NOMO-1 treated with DMSO at 0.1 percent for 48 hours (cell line): Measurements from ENCODE around the gene C2orf80.
"Not testable (repeated sequence)": the region's sequence is repeated elsewhere in the genome, so short reads cannot be mapped to it uniquely, and the experiment has no call there.

Source experiments
- DNase-seq: peaks from one replicate; lab custom pipeline; 2025; ENCODE audit not compliant: unreplicated experiment; lab: John Stamatoyannopoulos, UW

C2orf80 gene

GRCh38 chr2:208135794-208136715 is 53.8 kb downstream of the C2orf80 start:
- no peak for DNase-seq

DNA sequence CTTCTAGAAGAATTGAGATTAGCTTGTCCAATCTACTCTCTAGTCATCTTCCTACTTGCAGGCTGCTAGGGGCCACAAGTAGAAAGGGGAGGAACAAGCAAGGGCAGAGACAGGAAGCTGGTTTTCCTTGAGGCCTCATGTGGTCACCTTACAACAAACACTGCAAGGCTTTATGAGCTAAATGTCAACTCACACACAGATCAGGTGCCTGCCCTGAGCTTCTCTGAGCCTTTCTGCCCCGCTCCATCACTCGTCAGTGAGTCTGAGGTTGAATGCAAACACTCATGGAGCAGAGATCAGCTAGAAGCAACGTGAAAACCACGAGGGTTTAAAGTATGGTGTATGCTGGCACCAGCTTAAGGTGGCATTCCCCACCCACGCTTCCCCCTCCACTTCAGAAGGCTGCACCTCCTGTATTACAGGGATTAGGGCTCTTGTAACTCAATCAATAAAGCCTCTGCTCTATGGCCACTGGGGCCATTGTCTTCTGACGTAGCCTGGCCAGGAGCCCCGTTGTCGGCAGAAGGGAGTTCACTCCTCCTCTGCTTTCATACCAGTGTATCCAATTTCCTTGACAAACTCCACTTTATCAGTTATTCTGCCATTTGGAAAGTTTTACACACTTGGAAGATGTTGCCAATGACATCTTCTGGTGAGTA is 54.8 kb downstream of the C2orf80 start:
- DNase-seq = peak; percentile 63

- no peak for DNase-seq
Measured at GRCh38 chr2:208130712-208131110, 59.1 kb downstream of the C2orf80 start.

DNA sequence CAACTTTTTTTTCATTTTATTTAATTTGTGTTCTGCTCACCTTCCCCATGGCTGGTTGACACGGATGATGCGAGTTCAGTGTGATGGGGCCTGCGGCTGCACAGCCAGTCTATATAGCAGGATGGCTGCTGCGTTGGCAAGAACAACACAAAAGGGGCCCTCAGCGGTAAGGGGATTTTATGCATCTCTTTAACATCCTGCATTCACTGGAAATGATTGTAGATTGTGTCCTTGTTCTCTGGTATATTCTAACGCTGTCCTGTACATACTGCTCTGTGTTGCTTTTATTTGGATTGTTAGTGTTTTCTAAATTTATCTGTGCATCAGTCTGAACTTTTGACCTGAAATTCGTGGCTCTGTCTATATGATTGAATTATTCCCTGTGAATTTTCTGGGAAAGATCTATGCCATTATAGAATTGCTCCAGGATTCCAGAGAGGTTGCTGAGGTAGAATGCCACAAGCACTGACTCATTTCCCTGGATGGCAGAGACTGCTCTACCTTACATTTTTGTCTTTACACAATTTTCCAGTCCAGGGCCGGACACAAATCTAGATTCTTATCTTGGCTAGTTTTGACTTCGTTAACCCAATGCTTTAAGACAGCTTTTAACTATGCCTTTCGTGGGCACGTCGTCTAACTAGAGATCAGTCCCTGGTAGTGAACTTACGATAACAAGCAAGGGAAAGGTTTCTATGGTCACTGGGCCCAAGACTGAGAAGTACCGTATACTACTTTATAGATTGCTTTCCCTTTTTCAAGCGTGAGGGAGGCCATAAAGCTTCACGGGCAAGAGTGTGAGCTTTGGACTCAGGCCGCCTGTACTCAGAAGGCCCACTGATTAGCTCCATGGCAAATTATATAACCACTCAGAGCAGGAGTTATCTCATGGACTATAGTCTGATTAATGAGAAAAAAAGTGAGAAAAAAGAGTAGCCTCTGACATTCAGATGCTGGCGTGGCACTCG is 59.8 kb downstream of the C2orf80 start, which contains the start of gene CRYGC:
CRYGC (minus strand) TSS at position 85 of the 968 bp plus-strand sequence; CDS start at position 49, 36 bp downstream.
- no peak for DNase-seq

DNA sequence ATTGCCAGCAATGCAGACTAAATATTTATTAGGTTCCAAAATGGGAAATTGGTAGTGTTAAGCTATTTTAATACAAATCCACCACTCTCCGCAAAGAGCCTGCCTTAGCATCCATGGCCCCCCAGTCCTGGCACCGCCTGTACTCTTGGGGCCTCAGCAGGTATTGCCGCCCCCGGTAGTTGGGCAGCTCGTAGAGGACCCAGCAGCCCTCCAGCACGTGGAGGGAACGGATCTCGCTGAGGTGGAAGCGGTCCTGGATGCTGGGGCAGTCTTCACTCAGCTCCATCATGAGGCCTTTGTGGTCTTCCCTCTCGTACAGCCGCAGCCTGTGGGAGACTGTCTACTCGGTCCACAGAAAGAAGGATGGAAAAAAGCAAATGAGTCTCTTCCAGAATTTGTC is 61.7 kb downstream of the C2orf80 start:
- DNase-seq = no peak

GRCh38 chr2:208127090-208127489 is 62.7 kb downstream of the C2orf80 start:
- DNase-seq = no peak

DNA sequence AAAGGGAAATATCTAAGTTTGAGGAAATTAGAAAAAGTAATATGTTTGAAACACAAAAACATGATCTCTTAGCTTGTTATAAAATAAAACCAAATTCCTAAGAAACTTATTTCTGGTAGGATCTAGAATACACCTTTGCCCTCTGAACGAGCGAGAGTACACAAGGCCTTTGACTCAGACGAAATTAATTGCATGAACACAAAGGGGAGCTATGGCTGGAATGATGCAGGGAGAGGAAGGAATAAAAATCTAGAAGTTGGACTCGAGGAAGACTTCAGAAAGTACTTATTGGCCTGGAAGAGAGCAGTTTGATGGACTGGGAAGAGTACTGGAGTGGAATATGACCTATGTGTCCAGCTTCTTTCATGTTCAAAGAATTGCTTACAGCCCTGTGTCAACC is 64.6 kb downstream of the C2orf80 start:
- no peak for DNase-seq

GRCh38 chr2:208124013-208124715 is 65.7 kb downstream of the C2orf80 start, which contains the start of gene CRYGD:
CRYGD (minus strand) TSS chr2:208124524; CDS start chr2:208124473, 51 bp downstream.
- peak; percentile 14 for DNase-seq

GRCh38 chr2:208122248-208122647 is 67.6 kb downstream of the C2orf80 start:
- DNase-seq = no peak

- no peak for DNase-seq
Measured at GRCh38 chr2:208118918-208119317, 70.9 kb downstream of the C2orf80 start.

DNA sequence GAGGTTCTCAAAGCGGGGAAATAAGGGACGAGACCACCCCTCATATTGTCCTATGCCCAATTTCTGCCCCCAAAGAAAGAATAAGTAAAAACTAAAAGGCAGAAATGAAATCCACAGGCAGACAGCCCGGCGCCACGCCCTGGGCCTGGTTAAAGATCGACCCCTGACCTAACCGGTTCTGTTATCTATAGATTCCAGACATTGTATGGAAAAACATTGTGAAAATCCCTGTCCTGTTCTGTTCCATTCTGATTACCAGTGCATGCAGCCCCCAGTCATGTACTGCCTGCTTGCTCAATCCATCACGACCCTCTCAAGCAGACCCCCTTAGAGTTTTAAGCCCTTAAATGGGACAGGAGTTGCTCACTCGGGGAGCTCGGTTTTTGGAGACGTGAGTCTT is 72.4 kb downstream of the C2orf80 start:
- not testable (repeated sequence) for DNase-seq
